Cardiac fibroblast (primary cell): Measurements from ENCODE around the gene MED22.
"Not testable (repeated sequence)": the region's sequence is repeated elsewhere in the genome, so short reads cannot be mapped to it uniquely, and the experiment has no call there.

Source experiments
- DNase-seq, 2 donors: peaks; one replicate each; pipeline versions ENCODE4 v3.0.0 to v3.0.0-alpha.2; 2010; ENCODE audit warnings: low read depth in 2 of 2
- H3K4me3 ChIP-seq, 2 donors: replicated peaks in 1 of 2; 1 replicate in 1 of 2; 2 replicates in 1 of 2; pipeline ENCODE4 v1.5.1; 2011; ENCODE audit warnings: low read depth in 2 of 2, low read length in 2 of 2, mild to moderate bottlenecking in 2 of 2, moderate library complexity in 1 of 2
- CTCF ChIP-seq: IDR thresholded peaks from one replicate; pipeline ENCODE4 v1.5.1; 2011; ENCODE audit warnings: low read depth, mild to moderate bottlenecking, low read length, inconsistent platforms

Gene MED22

GRCh38 chr9:133335924-133336811 is 11.8 kb downstream of the MED22 start, which contains the start of gene SURF6:
TSS of gene SURF6 (minus strand) at chr9:133336188. CDS start at chr9:133336132, 56 bp downstream.
- peak within 1 kb of the TSS; percentile 97 to 98 for H3K4me3 ChIP-seq
- peak; percentile 86 to 90 for DNase-seq
- no peak for TF ChIP-seq CTCF

GRCh38 chr9:133334888-133335287 is 13.0 kb downstream of the MED22 start:
- not testable (repeated sequence) for DNase-seq
- peak overlapping the region; percentile 97 to 98 for H3K4me3 ChIP-seq

GRCh38 chr9:133334161-133334560 is 13.8 kb downstream of the MED22 start:
- no peak for TF ChIP-seq CTCF
- no peak overlapping the region for H3K4me3 ChIP-seq
- no peak for DNase-seq

- DNase-seq: no peak
- H3K4me3 ChIP-seq: no peak overlapping the region
- TF ChIP-seq CTCF: no peak
Measured at GRCh38 chr9:133333566-133333965, 14.4 kb downstream of the MED22 start.

- no peak for TF ChIP-seq CTCF
- DNase-seq: no peak
- no peak overlapping the region for H3K4me3 ChIP-seq
Measured at GRCh38 chr9:133333011-133333410, 14.9 kb downstream of the MED22 start.

GRCh38 chr9:133332381-133332730 is 15.6 kb downstream of the MED22 start:
- no peak for TF ChIP-seq CTCF
- H3K4me3 ChIP-seq: no peak overlapping the region
- no peak for DNase-seq

GRCh38 chr9:133331641-133332380 is 16.1 kb downstream of the MED22 start:
- DNase-seq: no peak
- H3K4me3 ChIP-seq: no peak overlapping the region
- TF ChIP-seq CTCF: no peak
